Neural progenitor cell (in vitro differentiated cells): ENCODE measurements around the gene BBX.

Experiments
- EZH2 ChIP-seq: fragments of 200-600 bp; sonication (generic); IDR thresholded peaks from 2 replicates; pipeline ENCODE4 v1.6.1; 2017; ENCODE audit warnings: antibody characterized with exemption, mild to moderate bottlenecking, moderate library complexity
- EZH2phosphoT487 ChIP-seq: fragments of 200-600 bp; sonication (generic); IDR thresholded peaks from 2 replicates; pipeline ENCODE4 v1.6.1; 2017; ENCODE audit warnings: antibody characterized with exemption
- TF ChIP-seq, protein P1 (sequence below): fragments of 200-600 bp; sonication (generic); IDR thresholded peaks from 2 replicates; pipeline ENCODE4 v1.5.1; 2017; ENCODE audit warnings: antibody characterized with exemption, mild to moderate bottlenecking

- no peak for TF ChIP-seq EZH2phosphoT487
- TF ChIP-seq, protein P1, sequence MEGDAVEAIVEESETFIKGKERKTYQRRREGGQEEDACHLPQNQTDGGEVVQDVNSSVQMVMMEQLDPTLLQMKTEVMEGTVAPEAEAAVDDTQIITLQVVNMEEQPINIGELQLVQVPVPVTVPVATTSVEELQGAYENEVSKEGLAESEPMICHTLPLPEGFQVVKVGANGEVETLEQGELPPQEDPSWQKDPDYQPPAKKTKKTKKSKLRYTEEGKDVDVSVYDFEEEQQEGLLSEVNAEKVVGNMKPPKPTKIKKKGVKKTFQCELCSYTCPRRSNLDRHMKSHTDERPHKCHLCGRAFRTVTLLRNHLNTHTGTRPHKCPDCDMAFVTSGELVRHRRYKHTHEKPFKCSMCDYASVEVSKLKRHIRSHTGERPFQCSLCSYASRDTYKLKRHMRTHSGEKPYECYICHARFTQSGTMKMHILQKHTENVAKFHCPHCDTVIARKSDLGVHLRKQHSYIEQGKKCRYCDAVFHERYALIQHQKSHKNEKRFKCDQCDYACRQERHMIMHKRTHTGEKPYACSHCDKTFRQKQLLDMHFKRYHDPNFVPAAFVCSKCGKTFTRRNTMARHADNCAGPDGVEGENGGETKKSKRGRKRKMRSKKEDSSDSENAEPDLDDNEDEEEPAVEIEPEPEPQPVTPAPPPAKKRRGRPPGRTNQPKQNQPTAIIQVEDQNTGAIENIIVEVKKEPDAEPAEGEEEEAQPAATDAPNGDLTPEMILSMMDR, result no peak
- TF ChIP-seq EZH2, result no peak
These were observed 35.3 kb upstream of the BBX start for GRCh38 chr3:107487490-107487889.
